ENCODE measurements around the gene AKR1C1.
"Not testable (repeated sequence)": the region's sequence is repeated elsewhere in the genome, so short reads cannot be mapped to it uniquely, and the experiment has no call there.

Gene AKR1C1

GRCh38 chr10:4956955-4957645 is 6.1 kb upstream of the AKR1C1 start:
- not testable (repeated sequence) for H3K27ac ChIP-seq (replicated peaks; ENCODE audit: low read length); H2BK5ac ChIP-seq (ENCODE audit: low read length); H2BK12ac ChIP-seq (ENCODE audit: low read length); H3K9me3 ChIP-seq (replicated peaks in 1 of 2; ENCODE audit: control insufficient read depth in 2 of 2, insufficient read depth in 1 of 2, low read depth in 1 of 2, low read length in 2 of 2); H3K79me1 ChIP-seq (ENCODE audit: low read depth, low read length); H3K4ac ChIP-seq (ENCODE audit: low read length); H2AK5ac ChIP-seq (ENCODE audit: low read depth, low read length); H4K8ac ChIP-seq (ENCODE audit: low read depth, low read length); H3K36me3 ChIP-seq (replicated peaks in 1 of 2; ENCODE audit: control insufficient read depth in 2 of 2, insufficient read depth in 2 of 2, low read length in 2 of 2); H3K23ac ChIP-seq (ENCODE audit: low read depth, low read length, poor library complexity); H2BK15ac ChIP-seq (ENCODE audit: low read length); H3K4me2 ChIP-seq (ENCODE audit: insufficient read depth, low read length, poor library complexity, severe bottlenecking); H3K14ac ChIP-seq (ENCODE audit: low read length); H3K27me3 ChIP-seq (ENCODE audit: control insufficient read depth in 3 of 3, insufficient read depth in 3 of 3, low read depth in 1 of 3, low read length in 3 of 3); H3K4me3 ChIP-seq (ENCODE audit: low read length in 2 of 2); H2BK120ac ChIP-seq (ENCODE audit: low read depth, low read length); H4K91ac ChIP-seq (ENCODE audit: low read depth, low read length, poor library complexity); H3K18ac ChIP-seq (ENCODE audit: low read length); H3K4me1 ChIP-seq (ENCODE audit: control insufficient read depth in 2 of 2, insufficient read depth in 1 of 2, low read depth in 1 of 2, low read length in 2 of 2); H2AFZ ChIP-seq (ENCODE audit: low read length); DNase-seq (ENCODE audit: low spot score); H3K9ac ChIP-seq (ENCODE audit: low read depth, low read length, poor library complexity)
- WGBS, 2 donors (ENCODE audit: extremely low coverage in 2 of 2, insufficient read length in 2 of 2, insufficient replicate concordance in 1 of 2), result no CpG with 5 or more reads among the region's 5 CpGs

DNA sequence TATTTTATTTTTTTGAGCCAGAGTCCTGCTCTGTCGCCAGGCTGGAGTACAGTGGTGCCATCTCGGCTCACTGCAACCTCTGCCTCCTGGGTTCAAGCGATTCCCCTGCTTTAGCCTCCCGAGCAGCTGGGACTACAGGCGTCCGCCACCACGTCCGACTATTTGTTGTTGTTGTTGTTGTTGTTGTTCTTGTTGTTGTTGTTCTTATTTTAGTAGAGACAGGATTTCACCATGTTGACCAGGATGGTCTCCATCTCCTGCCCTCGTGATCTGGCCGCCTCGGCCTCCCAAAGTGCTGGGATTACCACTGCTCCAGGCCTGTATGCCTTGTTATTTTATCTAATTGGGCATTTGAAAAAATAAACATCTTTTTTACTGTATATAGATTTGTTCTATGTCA is 1.7 kb upstream of the AKR1C1 start:
- not testable (repeated sequence) for H3K36me3 ChIP-seq (replicated peaks in 1 of 2; ENCODE audit: control insufficient read depth in 2 of 2, insufficient read depth in 2 of 2, low read length in 2 of 2); H3K4me2 ChIP-seq (ENCODE audit: insufficient read depth, low read length, poor library complexity, severe bottlenecking); H2BK15ac ChIP-seq (ENCODE audit: low read length); H2BK12ac ChIP-seq (ENCODE audit: low read length); H2BK120ac ChIP-seq (ENCODE audit: low read depth, low read length); H3K79me1 ChIP-seq (ENCODE audit: low read depth, low read length); H3K9ac ChIP-seq (ENCODE audit: low read depth, low read length, poor library complexity); H3K4me3 ChIP-seq (ENCODE audit: low read length in 2 of 2); H3K23ac ChIP-seq (ENCODE audit: low read depth, low read length, poor library complexity); H3K18ac ChIP-seq (ENCODE audit: low read length); H2AFZ ChIP-seq (ENCODE audit: low read length); H2BK5ac ChIP-seq (ENCODE audit: low read length); DNase-seq (ENCODE audit: low spot score); H4K91ac ChIP-seq (ENCODE audit: low read depth, low read length, poor library complexity); H3K4ac ChIP-seq (ENCODE audit: low read length); H2AK5ac ChIP-seq (ENCODE audit: low read depth, low read length); H4K8ac ChIP-seq (ENCODE audit: low read depth, low read length); H3K4me1 ChIP-seq (ENCODE audit: control insufficient read depth in 2 of 2, insufficient read depth in 1 of 2, low read depth in 1 of 2, low read length in 2 of 2); H3K27me3 ChIP-seq (ENCODE audit: control insufficient read depth in 3 of 3, insufficient read depth in 3 of 3, low read depth in 1 of 3, low read length in 3 of 3); H3K9me3 ChIP-seq (replicated peaks in 1 of 2; ENCODE audit: control insufficient read depth in 2 of 2, insufficient read depth in 1 of 2, low read depth in 1 of 2, low read length in 2 of 2); H3K27ac ChIP-seq (replicated peaks; ENCODE audit: low read length); H3K14ac ChIP-seq (ENCODE audit: low read length)
- no CpG with 5 or more reads among the region's 11 CpGs for WGBS, 2 donors (ENCODE audit: extremely low coverage in 2 of 2, insufficient read length in 2 of 2, insufficient replicate concordance in 1 of 2)

DNA sequence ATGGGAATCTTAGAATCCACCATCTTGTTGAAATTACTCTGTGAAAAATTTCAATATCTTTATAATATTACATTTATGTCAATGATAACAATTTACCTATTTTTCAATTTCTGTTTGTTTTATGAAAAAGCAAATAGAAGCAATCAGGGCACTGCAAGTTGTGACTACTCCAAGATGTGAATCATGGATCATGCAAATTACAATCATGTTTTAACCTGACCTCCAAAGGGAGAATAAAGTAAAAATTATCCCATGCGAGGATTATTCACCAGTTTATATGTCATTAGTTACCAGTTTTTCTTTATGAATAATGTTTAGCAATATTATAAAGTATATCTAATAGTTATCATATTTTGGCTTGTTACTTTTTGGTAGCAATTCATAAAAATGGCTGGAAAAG is 907 bp upstream of the AKR1C1 start:
- not testable (repeated sequence) for H3K14ac ChIP-seq (ENCODE audit: low read length); H3K9me3 ChIP-seq (replicated peaks in 1 of 2; ENCODE audit: control insufficient read depth in 2 of 2, insufficient read depth in 1 of 2, low read depth in 1 of 2, low read length in 2 of 2); H3K9ac ChIP-seq (ENCODE audit: low read depth, low read length, poor library complexity); H3K23ac ChIP-seq (ENCODE audit: low read depth, low read length, poor library complexity); H3K4me3 ChIP-seq (ENCODE audit: low read length in 2 of 2); H3K4ac ChIP-seq (ENCODE audit: low read length); H4K8ac ChIP-seq (ENCODE audit: low read depth, low read length); H2BK120ac ChIP-seq (ENCODE audit: low read depth, low read length); H2AFZ ChIP-seq (ENCODE audit: low read length); H4K91ac ChIP-seq (ENCODE audit: low read depth, low read length, poor library complexity); DNase-seq (ENCODE audit: low spot score); H3K4me2 ChIP-seq (ENCODE audit: insufficient read depth, low read length, poor library complexity, severe bottlenecking); H2BK15ac ChIP-seq (ENCODE audit: low read length); H3K79me1 ChIP-seq (ENCODE audit: low read depth, low read length); H3K27me3 ChIP-seq (ENCODE audit: control insufficient read depth in 3 of 3, insufficient read depth in 3 of 3, low read depth in 1 of 3, low read length in 3 of 3); H3K4me1 ChIP-seq (ENCODE audit: control insufficient read depth in 2 of 2, insufficient read depth in 1 of 2, low read depth in 1 of 2, low read length in 2 of 2); H2AK5ac ChIP-seq (ENCODE audit: low read depth, low read length); H3K27ac ChIP-seq (replicated peaks; ENCODE audit: low read length); H2BK12ac ChIP-seq (ENCODE audit: low read length); H3K36me3 ChIP-seq (replicated peaks in 1 of 2; ENCODE audit: control insufficient read depth in 2 of 2, insufficient read depth in 2 of 2, low read length in 2 of 2); H2BK5ac ChIP-seq (ENCODE audit: low read length); H3K18ac ChIP-seq (ENCODE audit: low read length)
- WGBS, 2 donors (ENCODE audit: extremely low coverage in 2 of 2, insufficient read length in 2 of 2, insufficient replicate concordance in 1 of 2), result no CpG with 5 or more reads among the region's 1 CpG

- not testable (repeated sequence) for H3K9ac ChIP-seq (ENCODE audit: low read depth, low read length, poor library complexity); H2BK120ac ChIP-seq (ENCODE audit: low read depth, low read length); H3K36me3 ChIP-seq (replicated peaks in 1 of 2; ENCODE audit: control insufficient read depth in 2 of 2, insufficient read depth in 2 of 2, low read length in 2 of 2); H2BK15ac ChIP-seq (ENCODE audit: low read length); H3K4me1 ChIP-seq (ENCODE audit: control insufficient read depth in 2 of 2, insufficient read depth in 1 of 2, low read depth in 1 of 2, low read length in 2 of 2); H2BK12ac ChIP-seq (ENCODE audit: low read length); H3K18ac ChIP-seq (ENCODE audit: low read length); H2AK5ac ChIP-seq (ENCODE audit: low read depth, low read length); H3K27me3 ChIP-seq (ENCODE audit: control insufficient read depth in 3 of 3, insufficient read depth in 3 of 3, low read depth in 1 of 3, low read length in 3 of 3); H3K4me3 ChIP-seq (ENCODE audit: low read length in 2 of 2); DNase-seq (ENCODE audit: low spot score); H3K23ac ChIP-seq (ENCODE audit: low read depth, low read length, poor library complexity); H2BK5ac ChIP-seq (ENCODE audit: low read length); H3K4me2 ChIP-seq (ENCODE audit: insufficient read depth, low read length, poor library complexity, severe bottlenecking); H3K9me3 ChIP-seq (replicated peaks in 1 of 2; ENCODE audit: control insufficient read depth in 2 of 2, insufficient read depth in 1 of 2, low read depth in 1 of 2, low read length in 2 of 2); H2AFZ ChIP-seq (ENCODE audit: low read length); H3K14ac ChIP-seq (ENCODE audit: low read length); H3K4ac ChIP-seq (ENCODE audit: low read length); H4K8ac ChIP-seq (ENCODE audit: low read depth, low read length); H3K27ac ChIP-seq (replicated peaks; ENCODE audit: low read length); H3K79me1 ChIP-seq (ENCODE audit: low read depth, low read length); H4K91ac ChIP-seq (ENCODE audit: low read depth, low read length, poor library complexity)
- WGBS, 2 donors (ENCODE audit: extremely low coverage in 2 of 2, insufficient read length in 2 of 2, insufficient replicate concordance in 1 of 2), result no CpG with 5 or more reads among the region's 4 CpGs
Measured at GRCh38 chr10:4963815-4964154, 570 bp downstream of the AKR1C1 start.

Measured in neuronal stem cell (in vitro differentiated cells).